Heart right ventricle (tissue), 16 donors: ENCODE measurements around the gene TMEM72. TPM values are rescaled to one million over a fixed set of nuclear protein-coding genes. Genes with fewer than 3 reads are reported as not detected.
A peak's percentile ranks its signal among the peaks of the same experiment; 100 is the strongest.

Experiments used
- ATAC-seq, 8 donors: fragments of 200-7000 bp; cut with Tn5 transposase; one replicate each; pipeline ENCODE4 v1.9.1; 2020; ENCODE audit warnings: mild to moderate bottlenecking in 8 of 8, moderate library complexity in 8 of 8, moderate number of reproducible peaks in 1 of 8
- DNase-seq, 2 donors: peaks; one replicate each; pipeline ENCODE4 v3.0.0-alpha.2; 2020
- H3K27ac ChIP-seq, 10 donors: fragments of 200-600 bp; sonication (generic) in 2 of 10; one replicate each; pipeline versions ENCODE4 v1.5.0 to v1.8.0; 2020 to 2022; ENCODE audit warnings: mild to moderate bottlenecking in 3 of 10
- H3K27me3 ChIP-seq, 7 donors: fragments of 200-600 bp; one replicate each; pipeline ENCODE4 v1.8.0; 2021 to 2022; ENCODE audit warnings: mild to moderate bottlenecking in 2 of 7
- H3K36me3 ChIP-seq, 9 donors: fragments of 200-600 bp; sonication (generic) in 1 of 9; one replicate each; pipeline versions ENCODE4 v1.5.0 to v1.8.0; 2020 to 2022; ENCODE audit warnings: mild to moderate bottlenecking in 2 of 9
- H3K4me1 ChIP-seq, 9 donors: fragments of 200-600 bp; sonication (generic) in 1 of 9; one replicate each; pipeline versions ENCODE4 v1.5.0 to v1.8.0; 2020 to 2022; ENCODE audit warnings: mild to moderate bottlenecking in 4 of 9
- H3K4me3 ChIP-seq, 10 donors: fragments of 200-600 bp; sonication (generic) in 2 of 10; one replicate each; pipeline versions ENCODE4 v1.5.0 to v1.8.0; 2020 to 2022; ENCODE audit warnings: mild to moderate bottlenecking in 7 of 10, moderate library complexity in 2 of 10
- H3K9me3 ChIP-seq, 11 donors: fragments of 200-600 bp in 10 of 11; sonication (generic) in 2 of 11; one replicate each; pipeline versions ENCODE4 v1.5.0 to v1.8.0; 2013 to 2022; ENCODE audit warnings: mild to moderate bottlenecking in 2 of 11, control low read depth in 1 of 11, moderate library complexity in 1 of 11
- WGBS, 2 donors: extraction: QIAGEN DNeasy Blood & Tissue Kit; methylation state at CpG; one replicate each; pipeline ENCODE4 v1.1.7; 2013; ENCODE audit warnings: inconsistent platforms in 1 of 2; 5-methylcytosine and 5-hydroxymethylcytosine counted together
- intact Hi-C, 10 donors: fragments of 100-400 bp; cut with DNase I; formaldehyde crosslinking; loops; one replicate each; pipeline versions ENCODE4 v1.11.1 to v1.14.2; 2022
- polyA plus RNA-seq, 2 donors: library from polyadenylated mRNA; stranded (reverse); fragments of 200-250 nt; gene quantifications; one replicate each; pipeline ENCODE4 v1.2.3, GENCODE V29; 2013
- total RNA-seq, 10 donors: library from RNA; stranded (reverse); fragmentation: NEBNext Ultra II Directional in 3 of 10; extraction: Animal tissue kit (Norgen Biotek cat#: 25700) in 3 of 10; gene quantifications; one replicate each; pipeline versions ENCODE4 v1.2.1 to v1.2.4, GENCODE V29; 2021 to 2023
- TF ChIP-seq, protein P1 (sequence below), 9 donors: fragments of 200-600 bp; sonication (generic) in 2 of 9; IDR thresholded peaks; one replicate each; pipeline versions ENCODE4 v1.5.0 to v1.8.0; 2021 to 2022; ENCODE audit warnings: antibody characterized with exemption in 9 of 9, mild to moderate bottlenecking in 5 of 9, moderate library complexity in 1 of 9
- donor health status: Arrhythmogenic right ventricular cardiomyopathy.
- donor health status: ischemic (EF 13 %, LVEDD 7.1; RV severe dilation, severe dysfunction).
- donor health status: healthy with polysubstance abuse.
- donor health status: DM: no; HTN: yes; CAD: no.
- donor health status: DM: no; HTN: no; CAD: no.
- donor health status: ischemic (EF 25% LVEDD 6.9; RV normal size, moderate dysfunction).
- donor health status: ischemic (EF 25% LVEDD 5.7; RV mildly dilated, moderate dysfunction).
- donor health status: healthy.
- donor health status: DM: yes; HTN: yes; CAD: no.
- donor health status: Ischemic cardiomyopathy.
- donor health status: ischemic (EF 35%, LVEDD 5.7; RV mildly dilated, moderate dysfunction).
- donor health status: nonischemic (EF 11% LVEDD 7.7; RV severe dilation, severe dysfunction).
- donor health status: DM: yes; HTN: yes; CAD: no.
- donor health status: PGD.
- donor health status: ischemic (EF 29% LVEDD 5.4; RV normal size, mild dysfunction).
- donor health status: nonischemic (EF 23%, LVEDD 6.1; RV moderate dilation, normal function).

Gene TMEM72
- total and polyA plus RNA-seq, 12 donors = 0.17 to 0.22 TPM; not detected in 10

DNA sequence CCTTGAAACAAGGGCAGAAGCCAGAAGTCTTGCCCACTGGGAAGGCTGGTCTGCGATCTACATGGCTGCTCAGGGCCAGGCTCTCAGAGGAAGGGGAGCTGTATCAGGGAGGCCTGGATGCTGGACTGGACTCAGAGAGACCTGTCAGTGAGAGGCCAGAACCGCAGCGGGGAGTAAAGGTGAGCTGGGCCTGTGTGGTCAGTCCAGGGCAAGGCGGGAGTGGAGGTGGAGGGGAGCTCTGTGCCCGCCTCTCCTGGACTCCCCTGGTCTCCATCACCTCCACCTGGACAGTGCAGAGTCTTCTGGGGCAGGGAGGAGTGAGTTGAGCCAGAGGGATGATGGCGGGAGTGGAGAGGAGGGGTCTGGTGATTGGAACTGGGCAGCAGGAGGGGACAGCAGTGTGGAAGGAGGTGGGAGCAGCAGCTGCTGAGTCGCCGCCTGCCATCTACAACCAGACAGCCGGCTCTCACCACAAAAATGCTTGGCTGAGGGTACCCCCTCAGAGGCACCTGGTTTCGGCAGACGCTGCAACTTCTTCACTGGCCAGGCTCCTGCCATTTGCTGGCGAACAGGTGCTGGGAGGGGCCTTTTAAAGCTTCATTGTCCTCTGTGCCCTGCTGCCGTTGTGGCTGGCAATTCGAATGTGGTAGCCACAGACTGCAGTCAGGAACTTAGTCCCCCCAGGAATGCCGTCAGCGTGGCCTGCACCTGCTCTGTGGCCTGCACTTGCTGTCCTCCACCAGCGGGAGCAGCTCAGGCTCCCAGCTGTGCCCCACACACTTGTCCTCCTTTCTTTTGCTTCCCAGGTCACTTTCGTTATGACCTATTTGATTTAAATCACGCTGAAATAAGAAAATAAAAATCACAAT lies 52.0 kb downstream of the TMEM72 start:
- H3K27me3 ChIP-seq = no peaks in the 10 kb centered on the region
- H3K9me3 ChIP-seq = no peaks in the 10 kb centered on the region
- peak overlapping the region in 8 of 10 donors; percentile 7 to 92 (median 70) for H3K4me3 ChIP-seq
- ATAC-seq (peak in 2 of 8 donors; percentile 11), DNase-seq (peak in 1 of 2 donors; percentile 22)
- no peaks in the 10 kb centered on the region for H3K36me3 ChIP-seq
- 56 to 67% methylated on average over 19 of the region's 19 CpGs for WGBS, 2 donors
- peaks cover 42 to 94% (median 91%) of the 10 kb centered on the region in 9 donors for H3K4me1 ChIP-seq
- H3K27ac ChIP-seq = peak overlapping the region; percentile 86 to 98 (median 92)
- TF ChIP-seq, protein P1, sequence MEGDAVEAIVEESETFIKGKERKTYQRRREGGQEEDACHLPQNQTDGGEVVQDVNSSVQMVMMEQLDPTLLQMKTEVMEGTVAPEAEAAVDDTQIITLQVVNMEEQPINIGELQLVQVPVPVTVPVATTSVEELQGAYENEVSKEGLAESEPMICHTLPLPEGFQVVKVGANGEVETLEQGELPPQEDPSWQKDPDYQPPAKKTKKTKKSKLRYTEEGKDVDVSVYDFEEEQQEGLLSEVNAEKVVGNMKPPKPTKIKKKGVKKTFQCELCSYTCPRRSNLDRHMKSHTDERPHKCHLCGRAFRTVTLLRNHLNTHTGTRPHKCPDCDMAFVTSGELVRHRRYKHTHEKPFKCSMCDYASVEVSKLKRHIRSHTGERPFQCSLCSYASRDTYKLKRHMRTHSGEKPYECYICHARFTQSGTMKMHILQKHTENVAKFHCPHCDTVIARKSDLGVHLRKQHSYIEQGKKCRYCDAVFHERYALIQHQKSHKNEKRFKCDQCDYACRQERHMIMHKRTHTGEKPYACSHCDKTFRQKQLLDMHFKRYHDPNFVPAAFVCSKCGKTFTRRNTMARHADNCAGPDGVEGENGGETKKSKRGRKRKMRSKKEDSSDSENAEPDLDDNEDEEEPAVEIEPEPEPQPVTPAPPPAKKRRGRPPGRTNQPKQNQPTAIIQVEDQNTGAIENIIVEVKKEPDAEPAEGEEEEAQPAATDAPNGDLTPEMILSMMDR (IDR thresholded peaks at IDR 0.05) = peak in 6 of 9 donors; percentile 17 to 43 (median 34)
- intact Hi-C loops = no loop called here

DNA sequence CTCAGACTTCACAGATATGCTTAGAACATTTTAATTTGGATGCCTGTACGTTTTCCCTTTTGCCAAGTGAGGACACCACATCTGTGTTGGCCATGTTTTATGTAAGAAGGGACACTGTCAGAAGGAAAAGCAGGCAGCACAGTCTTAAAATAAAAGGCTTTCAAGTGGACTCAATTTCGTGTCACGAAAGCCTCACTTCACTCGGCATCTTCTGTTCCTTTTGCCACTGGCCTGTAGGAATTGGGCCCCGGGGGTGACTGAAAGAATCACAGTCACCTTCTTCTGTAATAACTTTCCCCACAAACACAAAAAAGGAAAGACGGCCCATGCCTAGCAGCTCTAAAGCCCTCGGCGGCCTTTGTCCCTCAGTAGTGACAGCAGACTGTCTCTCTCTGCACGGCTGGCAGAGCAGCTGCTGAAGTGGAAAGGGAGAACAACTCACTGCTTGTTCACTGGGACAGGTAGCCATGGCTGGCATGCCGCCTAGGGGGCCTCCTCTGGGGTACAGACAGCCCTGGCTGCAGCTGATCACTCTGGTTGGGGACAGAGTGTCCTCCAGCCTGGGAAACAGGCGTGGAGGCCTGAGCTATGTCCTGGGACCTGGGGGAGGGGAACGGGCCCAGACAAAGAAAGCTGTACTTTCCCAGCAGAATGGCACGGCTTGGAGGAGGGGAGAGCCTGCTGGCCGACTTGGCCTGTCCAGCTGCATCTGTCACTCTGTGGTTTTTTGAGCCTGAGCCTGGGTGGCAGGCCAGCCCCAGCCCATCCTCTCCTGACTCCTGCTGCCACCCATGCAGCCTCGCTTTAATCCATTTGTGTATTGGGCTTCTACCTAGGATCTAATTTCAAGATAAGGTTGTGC lies 52.9 kb downstream of the TMEM72 start:
- TF ChIP-seq, protein P1 (IDR thresholded peaks at IDR 0.05) = no peak
- peak overlapping the region in 7 of 10 donors; percentile 19 to 92 (median 68) for H3K4me3 ChIP-seq
- H3K4me1 ChIP-seq = peaks cover 44 to 94% (median 93%) of the 10 kb centered on the region in 9 donors
- DNase-seq (peak; percentile 65 to 83), ATAC-seq (peak; percentile 8 to 80 (median 43))
- WGBS, 2 donors = 30 to 38% methylated on average over 15 of the region's 15 CpGs
- no peaks in the 10 kb centered on the region for H3K27me3 ChIP-seq
- H3K36me3 ChIP-seq = peaks cover 0 to 2% (median 0%) of the 10 kb centered on the region in 9 donors
- H3K27ac ChIP-seq = peak overlapping the region; percentile 86 to 98 (median 92)
- intact Hi-C loops = no loop called here
- H3K9me3 ChIP-seq = no peaks in the 10 kb centered on the region

DNA sequence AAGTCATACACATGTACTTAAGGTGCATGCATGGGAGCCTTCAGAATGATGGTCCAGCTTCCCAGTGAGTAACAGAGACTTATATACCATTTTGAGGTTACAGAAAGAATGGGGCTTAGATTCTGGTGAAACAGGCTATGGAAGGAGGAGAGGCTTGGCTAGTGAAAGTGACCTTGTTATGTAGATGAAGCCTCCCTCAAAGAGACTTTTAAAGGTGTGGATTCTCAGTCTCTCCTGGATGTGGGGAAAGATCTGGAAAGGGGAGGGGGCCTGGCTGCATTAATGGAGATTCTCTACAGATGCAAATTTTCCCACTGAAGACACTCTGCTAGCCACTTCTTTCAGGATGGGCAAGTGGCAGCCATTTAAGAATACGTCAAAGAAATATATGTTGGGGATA lies 54.0 kb downstream of the TMEM72 start:
- 88 to 93% methylated on average over 1 of the region's 1 CpG for WGBS, 2 donors
- H3K36me3 ChIP-seq = peaks cover 0 to 13% (median 0%) of the 10 kb centered on the region in 9 donors
- peaks cover 50 to 100% (median 100%) of the 10 kb centered on the region in 9 donors for H3K4me1 ChIP-seq
- H3K27ac ChIP-seq = peak overlapping the region; percentile 86 to 98 (median 92)
- no peaks in the 10 kb centered on the region for H3K27me3 ChIP-seq
- intact Hi-C loops = no loop called here
- TF ChIP-seq, protein P1 (IDR thresholded peaks at IDR 0.05) = no peak
- no peaks in the 10 kb centered on the region for H3K9me3 ChIP-seq
- no peak overlapping the region for H3K4me3 ChIP-seq
- peak in 1 of 2 donors; percentile 1 for DNase-seq
- no peak for ATAC-seq

DNA sequence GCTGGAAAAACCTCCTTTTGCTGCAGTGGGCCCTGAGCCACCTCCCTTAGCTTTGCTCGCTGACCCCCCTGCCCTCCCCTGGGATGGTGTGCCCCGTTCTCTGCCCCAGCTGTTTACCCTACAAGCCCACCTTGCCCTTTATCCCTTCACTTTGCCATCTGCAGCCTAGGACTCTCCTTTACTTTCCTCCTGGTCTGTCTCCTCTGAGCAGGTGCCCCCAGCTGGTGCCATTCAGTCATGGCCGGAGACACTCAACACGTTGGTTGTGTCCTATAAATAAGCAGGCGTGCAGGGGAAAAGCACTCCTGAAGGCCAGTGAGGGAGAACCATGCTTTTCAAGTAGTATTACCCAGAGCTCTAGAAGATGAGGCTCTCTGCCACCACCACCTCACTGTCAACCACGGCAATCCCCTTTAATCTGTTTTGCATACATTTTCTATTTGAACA lies 54.5 kb downstream of the TMEM72 start:
- H3K27me3 ChIP-seq = no peaks in the 10 kb centered on the region
- TF ChIP-seq, protein P1 (IDR thresholded peaks at IDR 0.05) = peak in 7 of 9 donors; percentile 10 to 39 (median 19)
- intact Hi-C loops = no loop called here
- DNase-seq (peak in 1 of 2 donors; percentile 44), ATAC-seq (peak in 6 of 8 donors; percentile 6 to 48 (median 26))
- no peaks in the 10 kb centered on the region for H3K9me3 ChIP-seq
- no peak overlapping the region for H3K4me3 ChIP-seq
- peaks cover 50 to 100% (median 96%) of the 10 kb centered on the region in 9 donors for H3K4me1 ChIP-seq
- H3K36me3 ChIP-seq = peaks cover 0 to 18% (median 2%) of the 10 kb centered on the region in 9 donors
- WGBS, 2 donors = 49 to 57% methylated on average over 6 of the region's 6 CpGs
- H3K27ac ChIP-seq = peak overlapping the region; percentile 86 to 98 (median 92)
